ENCODE data around the gene TXNRD2.
"Not testable (repeated sequence)": the region's sequence is repeated elsewhere in the genome, so short reads cannot be mapped to it uniquely, and the experiment has no call there.

Gene TXNRD2

DNA sequence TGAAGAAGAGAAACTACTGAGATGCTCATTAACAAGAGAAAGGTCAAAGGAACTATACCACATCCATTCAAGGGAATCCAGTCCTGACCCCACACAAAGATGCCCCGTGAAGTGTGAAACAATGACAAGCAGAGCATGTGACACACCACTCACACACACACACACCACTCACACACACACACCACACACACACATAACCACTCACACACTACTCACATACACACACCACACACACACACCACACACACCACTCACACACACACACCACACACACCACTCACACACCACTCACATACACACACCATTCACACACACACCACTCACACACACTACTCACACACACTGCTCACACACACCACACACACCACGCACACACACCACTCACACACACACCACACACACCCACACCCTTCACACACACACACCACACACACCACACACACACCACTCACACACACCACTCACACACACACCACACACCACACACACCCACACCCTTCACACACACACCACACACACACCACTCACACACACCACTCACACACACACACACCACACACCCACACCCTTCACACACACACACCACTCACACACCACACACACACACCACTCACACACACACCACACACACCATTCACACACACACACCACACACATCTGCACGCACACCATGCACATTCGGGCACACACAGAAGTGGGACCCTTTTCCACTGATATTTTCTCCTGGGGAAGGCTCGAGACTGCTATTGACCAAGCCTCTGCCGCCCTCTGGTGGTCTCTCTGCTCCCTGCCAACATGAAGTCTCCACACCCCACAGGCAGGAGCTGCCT is 32.1 kb downstream of the TXNRD2 start:
- DNase-seq (ENCODE audit: insufficient read length, low spot score) (peak; percentile 91), FAIRE-seq (peak; percentile 100)
- TF ChIP-seq POLR2A (IDR thresholded peaks at IDR 0.05; ENCODE audit: low read depth, low read length) (no peak), SPI1 (IDR thresholded peaks at IDR 0.05; ENCODE audit: low read depth, low read length) (no peak), PAX5 (IDR thresholded peaks at IDR 0.05; ENCODE audit: insufficient read depth, low read length, severe bottlenecking) (no peak), TAF1 (IDR thresholded peaks at IDR 0.05; ENCODE audit: low read depth, low read length) (no peak), POLR2AphosphoS5 (IDR thresholded peaks at IDR 0.05; ENCODE audit: low read depth, low read length) (no peak), POU2F2 (IDR thresholded peaks at IDR 0.05; ENCODE audit: low read depth, low read length) (no peak)

DNA sequence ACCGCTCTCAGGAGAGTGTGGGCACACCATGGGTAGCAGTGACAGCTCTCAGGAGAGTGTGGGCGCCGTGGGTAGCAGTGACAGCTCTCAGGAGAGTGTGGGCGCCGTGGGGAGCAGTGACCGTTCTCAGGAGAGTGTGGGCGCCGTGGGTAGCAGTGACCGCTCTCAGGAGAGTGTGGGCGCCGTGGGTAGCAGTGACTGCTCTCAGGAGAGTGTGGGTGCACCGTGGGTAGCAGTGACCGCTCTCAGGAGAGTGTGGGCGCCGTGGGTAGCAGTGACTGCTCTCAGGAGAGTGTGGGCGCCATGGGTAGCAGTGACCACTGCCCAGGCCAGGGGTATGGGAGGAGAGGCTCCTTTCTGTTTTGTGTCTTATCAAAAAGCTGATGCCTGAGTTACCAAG is 33.7 kb downstream of the TXNRD2 start:
- not testable (repeated sequence) for FAIRE-seq

DNA sequence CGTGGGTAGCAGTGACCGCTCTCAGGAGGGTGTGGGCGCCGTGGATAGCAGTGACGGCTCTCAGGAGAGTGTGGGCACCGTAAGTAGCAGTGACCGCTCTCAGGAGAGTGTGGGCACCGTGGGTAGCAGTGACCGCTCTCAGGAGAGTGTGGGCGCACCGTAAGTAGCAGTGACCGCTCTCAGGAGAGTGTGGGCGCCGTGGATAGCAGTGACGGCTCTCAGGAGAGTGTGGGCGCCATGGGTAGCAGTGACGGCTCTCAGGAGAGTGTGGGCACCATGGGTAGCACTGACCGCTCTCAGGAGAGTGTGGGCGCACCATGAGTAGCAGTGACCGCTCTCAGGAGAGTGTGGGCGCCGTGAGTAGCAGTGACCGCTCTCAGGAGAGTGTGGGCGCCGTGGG is 34.8 kb downstream of the TXNRD2 start:
- DNase-seq (ENCODE audit: insufficient read length, low spot score); FAIRE-seq: not testable (repeated sequence)

More for the DNA sequence above, 33.7 kb downstream of the TXNRD2 start:
- DNase-seq (ENCODE audit: insufficient read length, low spot score): not testable (repeated sequence)

DNA sequence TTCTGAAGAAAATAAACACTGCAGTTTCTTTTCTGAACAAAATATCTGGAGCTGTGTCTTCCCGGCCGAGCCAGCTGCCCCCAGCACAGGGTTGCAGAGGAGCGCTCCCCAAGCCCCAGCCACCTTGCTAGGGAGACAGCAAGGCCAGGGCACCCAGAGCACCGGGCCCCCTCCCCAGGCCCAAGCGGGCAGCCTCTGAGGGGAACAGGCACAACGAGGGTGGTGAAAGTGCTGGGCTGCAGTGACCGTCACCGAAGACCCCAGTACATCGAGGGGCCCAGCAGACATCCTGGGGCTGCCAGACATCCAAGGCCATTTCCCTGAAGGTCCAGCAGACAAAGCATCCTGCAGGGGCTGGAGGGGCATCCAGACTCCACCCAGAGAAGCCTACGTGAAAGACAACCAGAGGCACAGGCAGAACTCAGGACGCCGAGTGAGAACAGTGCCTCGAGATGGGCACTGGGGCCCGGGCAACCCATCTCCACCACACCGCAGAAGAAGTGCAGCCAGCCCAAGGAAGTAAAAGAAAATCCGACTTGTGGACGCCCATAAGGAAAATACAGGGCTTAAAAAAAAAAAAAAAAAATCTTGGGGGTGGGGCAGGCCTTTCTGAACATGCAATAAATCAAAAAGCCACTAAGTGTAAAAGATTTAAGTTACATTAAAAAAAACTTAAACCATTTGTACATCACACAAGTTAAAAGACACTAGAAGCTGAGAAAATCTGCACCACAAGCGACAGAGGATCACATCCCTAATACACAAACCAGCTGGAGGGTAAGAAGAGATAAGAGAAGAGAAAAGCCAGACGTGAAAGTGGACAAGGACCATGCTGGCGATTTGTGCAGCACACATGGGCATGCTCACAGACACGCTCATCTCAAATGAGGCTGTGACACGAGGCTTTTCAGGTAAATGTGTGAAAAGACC is 36.0 kb downstream of the TXNRD2 start:
- TF ChIP-seq PAX5 (IDR thresholded peaks at IDR 0.05; ENCODE audit: insufficient read depth, low read length, severe bottlenecking) (no peak), SPI1 (IDR thresholded peaks at IDR 0.05; ENCODE audit: low read depth, low read length) (no peak), POLR2AphosphoS5 (IDR thresholded peaks at IDR 0.05; ENCODE audit: low read depth, low read length) (no peak), POLR2A (IDR thresholded peaks at IDR 0.05; ENCODE audit: low read depth, low read length) (no peak), POU2F2 (IDR thresholded peaks at IDR 0.05; ENCODE audit: low read depth, low read length) (no peak), TAF1 (IDR thresholded peaks at IDR 0.05; ENCODE audit: low read depth, low read length) (no peak)
- FAIRE-seq (no peak), DNase-seq (ENCODE audit: insufficient read length, low spot score) (no peak)

DNA sequence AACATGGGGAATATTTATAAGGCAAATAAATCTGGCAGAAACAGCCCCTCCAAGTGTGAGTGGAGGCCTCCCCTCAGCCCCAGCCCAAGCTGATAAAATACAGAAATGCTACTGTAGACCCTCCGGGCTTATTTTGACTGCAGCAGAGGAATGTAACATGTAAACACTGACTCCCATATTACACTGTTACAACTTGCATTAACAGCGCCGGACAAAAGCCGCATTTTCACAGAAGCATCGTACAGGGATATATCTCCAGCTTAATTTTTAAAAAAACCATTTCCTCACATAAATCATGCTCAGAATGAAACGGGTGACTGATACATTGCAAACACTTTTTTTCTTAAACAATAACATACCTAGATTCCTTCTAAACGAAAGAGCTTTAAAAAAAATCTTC is 36.7 kb downstream of the TXNRD2 start:
- DNase-seq (ENCODE audit: insufficient read length, low spot score): no peak
- TF ChIP-seq TAF1 (IDR thresholded peaks at IDR 0.05; ENCODE audit: low read depth, low read length): no peak
- TF ChIP-seq SPI1 (IDR thresholded peaks at IDR 0.05; ENCODE audit: low read depth, low read length): no peak
- no peak for TF ChIP-seq POU2F2 (IDR thresholded peaks at IDR 0.05; ENCODE audit: low read depth, low read length)
- FAIRE-seq: no peak

GRCh38 chr22:19904174-19904856 is 37.3 kb downstream of the TXNRD2 start:
- no peak for TF ChIP-seq PAX5 (IDR thresholded peaks at IDR 0.05; ENCODE audit: insufficient read depth, low read length, severe bottlenecking)
- TF ChIP-seq POLR2AphosphoS5 (IDR thresholded peaks at IDR 0.05; ENCODE audit: low read depth, low read length): no peak
- DNase-seq (ENCODE audit: insufficient read length, low spot score) (no peak), FAIRE-seq (no peak)

GRCh38 chr22:19903513-19903912 is 38.1 kb downstream of the TXNRD2 start:
- DNase-seq (ENCODE audit: insufficient read length, low spot score): no peak
- TF ChIP-seq POU2F2 (IDR thresholded peaks at IDR 0.05; ENCODE audit: low read depth, low read length) (no peak), SPI1 (IDR thresholded peaks at IDR 0.05; ENCODE audit: low read depth, low read length) (no peak), TAF1 (IDR thresholded peaks at IDR 0.05; ENCODE audit: low read depth, low read length) (no peak), POLR2A (IDR thresholded peaks at IDR 0.05; ENCODE audit: low read depth, low read length) (no peak), POLR2AphosphoS5 (IDR thresholded peaks at IDR 0.05; ENCODE audit: low read depth, low read length) (no peak), PAX5 (IDR thresholded peaks at IDR 0.05; ENCODE audit: insufficient read depth, low read length, severe bottlenecking) (no peak)
- FAIRE-seq: no peak

DNA sequence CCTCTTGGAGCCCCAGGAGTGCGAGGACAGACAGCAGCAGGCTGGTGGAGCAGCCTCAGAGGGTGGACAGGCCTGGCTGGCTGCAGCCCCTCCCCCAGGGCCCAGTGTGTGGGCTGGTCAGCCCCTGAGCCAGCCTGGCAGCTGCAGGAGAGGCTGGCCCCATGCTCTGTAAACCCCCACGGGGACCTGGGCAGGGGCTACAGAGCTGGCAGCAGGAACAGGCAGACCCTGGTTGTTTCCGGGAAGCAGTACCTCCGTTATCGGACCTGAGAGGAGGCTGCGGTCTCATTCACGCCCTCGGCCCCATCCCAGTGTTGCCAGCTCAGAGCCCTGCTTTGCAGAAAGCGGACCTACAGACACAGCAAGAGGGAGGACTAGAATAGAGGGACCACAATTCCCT is 38.6 kb downstream of the TXNRD2 start:
- no peak for FAIRE-seq
- no peak for TF ChIP-seq TAF1 (IDR thresholded peaks at IDR 0.05; ENCODE audit: low read depth, low read length)
- no peak for TF ChIP-seq SPI1 (IDR thresholded peaks at IDR 0.05; ENCODE audit: low read depth, low read length)
- TF ChIP-seq POLR2A (IDR thresholded peaks at IDR 0.05; ENCODE audit: low read depth, low read length): no peak
- TF ChIP-seq PAX5 (IDR thresholded peaks at IDR 0.05; ENCODE audit: insufficient read depth, low read length, severe bottlenecking): no peak
- no peak for TF ChIP-seq POU2F2 (IDR thresholded peaks at IDR 0.05; ENCODE audit: low read depth, low read length)
- no peak for TF ChIP-seq POLR2AphosphoS5 (IDR thresholded peaks at IDR 0.05; ENCODE audit: low read depth, low read length)
- no peak for DNase-seq (ENCODE audit: insufficient read length, low spot score)

- DNase-seq (ENCODE audit: insufficient read length, low spot score): no peak
- FAIRE-seq: no peak
- TF ChIP-seq SPI1 (IDR thresholded peaks at IDR 0.05; ENCODE audit: low read depth, low read length) (no peak), PAX5 (IDR thresholded peaks at IDR 0.05; ENCODE audit: insufficient read depth, low read length, severe bottlenecking) (no peak)
Measured at GRCh38 chr22:19902245-19902715, 39.3 kb downstream of the TXNRD2 start.
